A673 (cell line): Measurements from ENCODE around the gene LCA5L. TPM values are rescaled to one million over a fixed set of nuclear protein-coding genes. Genes with fewer than 3 reads are reported as not detected.

Experiments
- BruUV-seq: library from RNA; stranded (reverse); fragments of 400-500 nt; replicated peaks from 2 replicates; lab custom pipeline; 2021; lab: Mats Ljungman, UMichigan
- CTCF ChIA-PET: fragments of 300-600 bp; sonication (Branson Sonifier 250); formaldehyde crosslinking; loops from one replicate; lab custom pipeline; 2022; ENCODE audit warnings: antibody characterized with exemption; lab: Charles Lee
- POLR2A ChIA-PET: fragments of 300-600 bp; sonication (Branson Sonifier 250); formaldehyde crosslinking; loops from one replicate; lab custom pipeline; 2022; ENCODE audit warnings: antibody characterized with exemption; ENCODE audit not compliant: low non-redundant PET; lab: Charles Lee
- DNase-seq: peaks from one replicate; pipeline ENCODE4 v3.0.0-alpha.2; 2015; ENCODE audit warnings: low spot score
- H3K27ac ChIP-seq: fragments of 200-600 bp; sonication (generic); 2 replicates; pipeline ENCODE4 v1.5.1; 2016; ENCODE audit warnings: mixed run types, low read depth, mild to moderate bottlenecking, mixed read lengths, antibody characterized with exemption, low read length; ENCODE audit not compliant: poor library complexity, severe bottlenecking
- H3K27me3 ChIP-seq: fragments of 200-600 bp; sonication (generic); replicated peaks from 2 replicates; pipeline ENCODE4 v1.6.1; 2017; ENCODE audit warnings: mixed run types, low read depth, mild to moderate bottlenecking, mixed read lengths, antibody characterized with exemption, low read length; ENCODE audit not compliant: insufficient read depth, poor library complexity
- H3K36me3 ChIP-seq: fragments of 200-600 bp; sonication (generic); 2 replicates; pipeline ENCODE4 v1.6.1; 2016; ENCODE audit warnings: mixed run types, mild to moderate bottlenecking, mixed read lengths, antibody characterized with exemption, low read length; ENCODE audit not compliant: insufficient read depth, poor library complexity, severe bottlenecking
- H3K4me1 ChIP-seq: fragments of 200-600 bp; sonication (generic); 2 replicates; pipeline ENCODE4 v1.6.1; 2017; ENCODE audit warnings: mixed run types, mild to moderate bottlenecking, mixed read lengths, antibody characterized with exemption, low read length; ENCODE audit not compliant: insufficient read depth, poor library complexity, severe bottlenecking
- H3K4me3 ChIP-seq: fragments of 200-600 bp; sonication (generic); 2 replicates; pipeline ENCODE4 v1.5.1; 2016; ENCODE audit warnings: low read depth, mixed run types, mild to moderate bottlenecking, mixed read lengths, low read length; ENCODE audit not compliant: poor library complexity, severe bottlenecking
- H3K9me3 ChIP-seq: fragments of 200-600 bp; sonication (generic); 2 replicates; pipeline ENCODE4 v1.6.1; 2016; ENCODE audit warnings: mixed run types, low read depth, mild to moderate bottlenecking, mixed read lengths, antibody characterized with exemption, low read length; ENCODE audit not compliant: poor library complexity, severe bottlenecking
- EZH2 ChIP-seq: fragments of 200-600 bp; sonication (generic); IDR thresholded peaks from 2 replicates; pipeline ENCODE4 v1.6.1; 2017; ENCODE audit warnings: borderline replicate concordance, low read depth, mild to moderate bottlenecking, mixed read lengths, antibody characterized with exemption, low read length; ENCODE audit not compliant: poor library complexity, severe bottlenecking
- intact Hi-C: fragments of 100-400 bp; cut with micrococcal nuclease; formaldehyde crosslinking; loops from one replicate; pipeline ENCODE4 v1.10.0; 2022; ENCODE audit not compliant: unreplicated experiment
- total RNA-seq: library from RNA; stranded (reverse); gene quantifications from 2 replicates; pipeline ENCODE4 v1.2.3, GENCODE V29; 2021
- TF ChIP-seq, protein P1 (sequence below): fragments of 300-800, 200-600 bp; sonication (generic); conservative IDR thresholded peaks from 2 replicates; pipeline ENCODE4 v1.5.1; 2017; ENCODE audit warnings: low read depth, mild to moderate bottlenecking, antibody characterized with exemption, low read length, moderate library complexity, mixed read lengths

Gene LCA5L
- total RNA-seq, 1 experiment from 2014 or later, result 0.69 TPM

DNA sequence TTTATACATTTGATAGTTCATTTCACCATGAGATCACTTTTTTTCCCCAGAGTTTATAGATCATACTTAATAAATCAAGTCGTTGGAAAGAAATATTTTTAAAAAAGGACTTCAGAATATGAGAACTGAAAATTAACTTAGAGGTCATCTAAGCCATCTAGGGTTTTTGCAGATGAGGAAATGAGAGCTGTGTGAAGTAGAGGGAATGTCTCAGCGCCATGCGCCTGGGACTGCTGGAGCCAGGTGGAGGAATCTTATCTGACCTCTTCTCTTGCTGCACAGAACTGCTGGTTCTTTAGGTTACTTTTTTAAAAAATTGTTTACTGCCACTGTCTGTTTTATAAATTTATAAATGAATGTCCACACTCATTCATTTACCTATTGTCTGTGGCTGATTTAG, 17.7 kb upstream of the LCA5L start:
- Histone ChIP-seq H3K9me3 (no peaks in the 10 kb centered on the region), H3K27me3 (no peaks in the 10 kb centered on the region), H3K4me3 (no peak overlapping the region), H3K36me3 (no peaks in the 10 kb centered on the region), H3K4me1 (no peaks in the 10 kb centered on the region), H3K27ac (no peak overlapping the region)
- DNase-seq, result no peak
- no peak for TF ChIP-seq EZH2
- TF ChIP-seq, protein P1, sequence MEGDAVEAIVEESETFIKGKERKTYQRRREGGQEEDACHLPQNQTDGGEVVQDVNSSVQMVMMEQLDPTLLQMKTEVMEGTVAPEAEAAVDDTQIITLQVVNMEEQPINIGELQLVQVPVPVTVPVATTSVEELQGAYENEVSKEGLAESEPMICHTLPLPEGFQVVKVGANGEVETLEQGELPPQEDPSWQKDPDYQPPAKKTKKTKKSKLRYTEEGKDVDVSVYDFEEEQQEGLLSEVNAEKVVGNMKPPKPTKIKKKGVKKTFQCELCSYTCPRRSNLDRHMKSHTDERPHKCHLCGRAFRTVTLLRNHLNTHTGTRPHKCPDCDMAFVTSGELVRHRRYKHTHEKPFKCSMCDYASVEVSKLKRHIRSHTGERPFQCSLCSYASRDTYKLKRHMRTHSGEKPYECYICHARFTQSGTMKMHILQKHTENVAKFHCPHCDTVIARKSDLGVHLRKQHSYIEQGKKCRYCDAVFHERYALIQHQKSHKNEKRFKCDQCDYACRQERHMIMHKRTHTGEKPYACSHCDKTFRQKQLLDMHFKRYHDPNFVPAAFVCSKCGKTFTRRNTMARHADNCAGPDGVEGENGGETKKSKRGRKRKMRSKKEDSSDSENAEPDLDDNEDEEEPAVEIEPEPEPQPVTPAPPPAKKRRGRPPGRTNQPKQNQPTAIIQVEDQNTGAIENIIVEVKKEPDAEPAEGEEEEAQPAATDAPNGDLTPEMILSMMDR, result no peak
- BruUV-seq, result no TSS peak
- CTCF ChIA-PET, result no interaction called here
- POLR2A ChIA-PET, result interaction anchor here (0.5 kb wide), 1 partner anchor 273 kb away, joined by 10 read pairs; no protein-coding TSS in a partner anchor
- intact Hi-C loops, result no loop called here

DNA sequence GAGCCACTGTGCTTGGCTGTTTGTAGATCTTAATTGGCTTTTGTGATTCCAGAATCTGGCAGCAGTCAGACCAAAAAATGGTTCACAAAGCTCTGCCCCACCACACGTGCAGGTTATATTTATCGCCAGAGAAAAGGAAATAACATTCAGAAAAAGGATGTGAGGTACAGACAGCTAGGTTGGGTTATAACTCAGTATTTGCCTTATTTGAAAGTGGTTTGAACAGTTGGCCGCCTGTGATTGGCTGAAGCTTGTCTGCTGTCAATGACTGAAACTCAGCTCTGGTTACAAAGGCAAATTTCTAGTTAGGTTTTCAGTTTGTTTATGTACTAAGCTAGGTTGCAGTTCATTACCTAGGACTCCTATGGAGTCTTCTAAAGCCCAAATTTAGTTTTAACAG, 15.8 kb upstream of the LCA5L start:
- intact Hi-C loops, result no loop called here
- no peak overlapping the region for H3K4me3 ChIP-seq
- no peaks in the 10 kb centered on the region for H3K4me1 ChIP-seq
- H3K27me3 ChIP-seq, result no peaks in the 10 kb centered on the region
- H3K9me3 ChIP-seq, result no peaks in the 10 kb centered on the region
- POLR2A ChIA-PET, result no interaction called here
- CTCF ChIA-PET, result no interaction called here
- H3K36me3 ChIP-seq, result no peaks in the 10 kb centered on the region
- DNase-seq, result no peak
- no TSS peak for BruUV-seq
- TF ChIP-seq, protein P1, result no peak
- H3K27ac ChIP-seq, result no peak overlapping the region

DNA sequence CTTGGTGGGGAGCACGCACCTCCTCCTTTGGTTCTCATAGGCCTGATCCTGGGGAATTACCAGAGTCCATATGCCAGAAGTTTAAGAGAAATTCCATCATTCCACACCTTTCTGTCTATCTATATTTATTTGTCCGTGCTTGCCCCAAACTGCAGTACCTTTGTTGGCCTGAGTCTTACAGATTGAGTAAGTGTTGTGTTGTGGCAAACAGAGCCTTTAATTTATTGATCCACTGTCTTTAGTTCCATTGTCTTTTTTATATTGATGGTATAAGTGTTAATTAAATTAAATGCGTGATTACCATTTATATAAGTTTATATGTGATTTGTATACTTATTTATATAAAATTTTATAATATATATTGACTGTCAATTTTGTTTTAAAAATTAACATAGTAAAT, 11.1 kb upstream of the LCA5L start:
- intact Hi-C loops, result no loop called here
- no peaks in the 10 kb centered on the region for H3K36me3 ChIP-seq
- ChIA-PET POLR2A (no interaction called here), CTCF (no interaction called here)
- no peaks in the 10 kb centered on the region for H3K9me3 ChIP-seq
- H3K4me1 ChIP-seq, result no peaks in the 10 kb centered on the region
- BruUV-seq, result no TSS peak
- H3K27ac ChIP-seq, result no peak overlapping the region
- H3K4me3 ChIP-seq, result no peak overlapping the region
- no peaks in the 10 kb centered on the region for H3K27me3 ChIP-seq
- no peak for DNase-seq
- TF ChIP-seq, protein P1, result 0 out of 2 replicates have a peak, but pooled peaks have one; percentile 7
- TF ChIP-seq EZH2, result no peak
